GM18520 (cell line): ENCODE results near the gene FAM89B.
A peak's percentile ranks its signal among the peaks of the same experiment; 100 is the strongest.
"Not testable (repeated sequence)": the region's sequence is repeated elsewhere in the genome, so short reads cannot be mapped to it uniquely, and the experiment has no call there.

Source experiments
- ATAC-seq: cut with Tn5 transposase; IDR thresholded peaks from one replicate; pipeline ENCODE4 v1.9.1; 2021; ENCODE audit not compliant: unreplicated experiment

Gene FAM89B

DNA sequence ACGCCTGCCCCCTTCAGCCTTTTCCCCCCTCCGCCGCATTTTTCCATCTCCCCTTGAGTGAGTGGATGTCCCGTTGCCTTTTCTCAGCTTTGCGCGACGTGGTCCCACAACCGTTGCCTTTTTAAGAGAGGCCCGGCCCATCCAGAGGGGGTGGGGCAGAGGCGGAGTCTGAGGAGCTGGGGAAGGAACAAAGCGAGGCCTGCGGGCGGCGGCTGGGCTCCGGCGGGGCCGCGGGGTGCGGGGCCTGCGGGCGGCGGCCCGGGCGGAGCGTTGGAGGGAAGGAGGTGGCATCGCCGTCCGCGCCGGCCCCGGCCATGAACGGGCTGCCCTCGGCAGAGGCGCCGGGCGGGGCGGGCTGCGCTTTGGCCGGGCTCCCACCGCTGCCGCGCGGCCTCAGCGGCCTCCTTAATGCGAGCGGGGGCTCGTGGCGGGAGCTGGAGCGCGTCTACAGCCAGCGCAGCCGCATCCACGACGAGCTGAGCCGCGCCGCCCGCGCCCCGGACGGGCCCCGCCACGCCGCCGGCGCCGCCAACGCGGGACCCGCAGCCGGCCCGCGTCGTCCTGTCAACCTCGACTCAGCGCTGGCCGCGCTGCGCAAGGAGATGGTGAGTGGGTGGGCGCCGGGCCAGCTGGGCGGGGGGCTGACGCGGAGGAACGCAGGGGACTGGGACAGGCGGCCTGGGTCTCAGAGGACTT lies at the start of gene FAM89B:
Gene FAM89B (plus strand): TSS at position 183 of the 696 bp plus-strand sequence. CDS start 132 bp downstream, at position 315.
- ATAC-seq: no peak

DNA sequence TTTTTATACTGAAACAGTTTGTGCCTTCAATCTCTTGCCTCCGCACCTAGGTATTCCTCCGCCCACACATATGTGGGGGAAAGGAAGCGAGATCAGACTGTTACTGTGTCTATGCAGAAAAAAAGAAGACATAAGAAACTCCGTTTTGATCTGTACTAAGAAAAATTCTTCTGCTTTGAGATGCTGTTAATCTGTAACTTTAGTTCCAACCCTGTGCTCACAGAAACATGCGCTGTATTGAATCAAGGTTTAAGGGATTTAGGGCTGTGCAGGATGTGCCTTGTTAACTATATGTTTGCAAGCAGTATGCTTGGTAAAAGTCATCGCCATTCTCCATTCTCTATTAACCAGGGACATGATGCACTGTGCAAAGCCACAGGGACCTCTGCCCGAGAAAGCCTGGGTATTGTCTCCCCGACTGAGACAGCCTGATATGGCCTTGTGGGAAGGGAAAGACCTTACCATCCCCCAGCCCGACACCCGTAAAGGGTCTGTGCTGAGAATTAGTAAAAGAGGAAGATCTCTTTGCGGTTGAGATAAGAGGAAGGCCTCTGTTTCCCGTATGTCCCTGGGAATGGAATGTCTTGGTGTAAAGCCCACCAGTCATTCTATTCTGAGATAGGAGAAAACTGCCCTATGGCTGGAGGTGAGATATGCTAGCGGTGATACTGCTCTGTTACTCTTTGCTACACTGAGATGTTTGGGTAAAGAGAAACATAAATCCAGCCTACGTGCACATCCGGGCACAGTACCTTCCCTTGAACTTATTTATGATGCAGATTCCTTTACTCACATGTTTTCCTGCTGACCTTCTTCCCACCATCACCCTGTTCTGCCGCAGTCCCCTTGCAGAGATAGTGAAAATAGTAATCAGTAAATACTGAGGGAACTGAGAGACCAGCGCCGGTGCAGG lies 49.4 kb upstream of the FAM89B start:
- ATAC-seq: not testable (repeated sequence)

DNA sequence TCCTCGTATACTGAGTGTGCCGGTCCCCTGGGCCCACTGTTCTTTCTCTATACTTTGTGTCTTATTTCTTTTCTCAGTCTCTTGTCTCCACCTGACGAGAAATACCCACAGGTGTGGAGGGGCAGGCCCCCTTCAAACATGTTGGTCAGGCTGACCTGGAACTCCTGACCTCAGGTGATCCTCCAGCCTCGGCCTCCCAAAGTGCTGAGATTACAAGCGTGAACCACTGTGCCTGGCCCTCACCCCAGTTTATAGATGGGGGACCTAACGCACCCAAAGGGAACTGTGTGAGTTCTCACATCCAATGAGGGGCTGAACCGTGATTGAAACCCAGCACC lies 48.7 kb upstream of the FAM89B start:
- not testable (repeated sequence) for ATAC-seq

DNA sequence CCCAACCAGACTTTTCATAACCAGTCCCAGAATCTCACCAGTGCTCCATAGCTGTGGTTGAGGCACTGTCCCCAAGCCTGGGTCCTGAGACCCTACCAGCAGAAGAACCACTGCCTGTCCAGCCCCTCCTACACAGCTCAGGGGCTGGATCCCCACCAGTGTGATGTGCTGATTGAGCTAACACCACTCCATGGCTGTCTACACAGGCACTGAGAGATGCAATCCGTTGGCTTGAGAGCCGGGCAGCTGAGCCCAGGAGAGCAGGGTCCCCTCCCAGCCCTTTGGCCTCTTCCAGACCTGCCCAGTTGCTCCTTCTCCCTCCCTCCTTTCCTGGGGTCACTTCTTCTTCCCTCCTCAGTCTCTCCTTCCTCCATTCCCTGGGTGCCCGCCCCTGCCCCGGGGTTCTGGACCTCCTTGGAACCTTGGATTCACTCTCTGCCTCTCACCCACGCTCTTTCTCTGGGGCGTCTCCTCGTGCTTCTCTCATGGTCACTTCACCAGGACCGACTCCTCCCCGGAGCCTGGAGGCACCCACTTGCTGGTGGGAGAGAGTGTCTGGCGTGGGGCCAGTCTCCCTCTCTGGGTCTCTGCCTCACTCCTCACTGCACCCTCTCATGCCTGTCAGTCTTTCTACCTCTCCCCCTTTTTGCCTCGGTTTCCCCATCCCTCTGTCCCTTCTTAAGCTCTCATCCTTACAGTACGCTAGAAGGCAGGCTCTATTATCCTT lies 48.2 kb upstream of the FAM89B start:
- ATAC-seq: no peak

DNA sequence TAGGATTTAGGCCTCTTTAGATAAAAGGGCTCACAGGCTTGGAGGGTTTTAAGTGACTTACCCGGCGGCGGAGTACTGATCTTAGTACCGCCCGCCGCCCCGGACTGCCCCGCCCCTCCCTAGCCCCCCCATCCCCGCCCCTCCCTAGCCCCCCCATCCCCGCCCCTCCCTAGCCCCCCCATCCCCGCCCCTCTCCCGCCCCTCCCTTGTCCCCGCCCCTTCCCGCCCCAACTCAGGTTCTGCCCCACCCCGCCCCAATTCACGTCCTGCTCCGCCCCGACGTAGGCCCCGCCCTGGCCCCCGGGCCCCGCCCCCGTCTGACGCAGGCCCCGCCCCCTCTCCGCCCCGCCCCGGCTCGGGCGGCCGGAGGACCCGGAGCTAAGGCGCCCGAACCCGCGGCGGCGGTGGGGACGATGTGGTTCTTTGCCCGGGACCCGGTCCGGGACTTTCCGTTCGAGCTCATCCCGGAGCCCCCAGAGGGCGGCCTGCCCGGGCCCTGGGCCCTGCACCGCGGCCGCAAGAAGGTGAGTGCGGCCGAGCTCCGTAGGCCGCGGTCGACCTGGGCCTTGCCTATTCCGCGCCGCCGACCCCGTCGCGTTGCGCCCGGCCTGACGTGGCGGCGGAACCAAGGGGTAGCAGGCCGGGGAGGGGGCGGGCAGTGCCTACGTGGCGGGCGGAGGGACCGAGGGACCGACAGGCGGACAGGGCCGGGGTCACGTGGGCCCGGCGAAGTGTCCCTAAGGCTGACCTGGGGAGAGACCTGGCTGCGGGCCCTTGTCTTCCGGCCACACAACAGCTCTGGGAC lies 47.4 kb upstream of the FAM89B start, which contains the start of gene SCYL1:
Gene SCYL1 (plus strand): TSS at position 343 of the 805 bp plus-strand sequence. CDS start 71 bp downstream, at position 414.
- peak; percentile 41 for ATAC-seq

DNA sequence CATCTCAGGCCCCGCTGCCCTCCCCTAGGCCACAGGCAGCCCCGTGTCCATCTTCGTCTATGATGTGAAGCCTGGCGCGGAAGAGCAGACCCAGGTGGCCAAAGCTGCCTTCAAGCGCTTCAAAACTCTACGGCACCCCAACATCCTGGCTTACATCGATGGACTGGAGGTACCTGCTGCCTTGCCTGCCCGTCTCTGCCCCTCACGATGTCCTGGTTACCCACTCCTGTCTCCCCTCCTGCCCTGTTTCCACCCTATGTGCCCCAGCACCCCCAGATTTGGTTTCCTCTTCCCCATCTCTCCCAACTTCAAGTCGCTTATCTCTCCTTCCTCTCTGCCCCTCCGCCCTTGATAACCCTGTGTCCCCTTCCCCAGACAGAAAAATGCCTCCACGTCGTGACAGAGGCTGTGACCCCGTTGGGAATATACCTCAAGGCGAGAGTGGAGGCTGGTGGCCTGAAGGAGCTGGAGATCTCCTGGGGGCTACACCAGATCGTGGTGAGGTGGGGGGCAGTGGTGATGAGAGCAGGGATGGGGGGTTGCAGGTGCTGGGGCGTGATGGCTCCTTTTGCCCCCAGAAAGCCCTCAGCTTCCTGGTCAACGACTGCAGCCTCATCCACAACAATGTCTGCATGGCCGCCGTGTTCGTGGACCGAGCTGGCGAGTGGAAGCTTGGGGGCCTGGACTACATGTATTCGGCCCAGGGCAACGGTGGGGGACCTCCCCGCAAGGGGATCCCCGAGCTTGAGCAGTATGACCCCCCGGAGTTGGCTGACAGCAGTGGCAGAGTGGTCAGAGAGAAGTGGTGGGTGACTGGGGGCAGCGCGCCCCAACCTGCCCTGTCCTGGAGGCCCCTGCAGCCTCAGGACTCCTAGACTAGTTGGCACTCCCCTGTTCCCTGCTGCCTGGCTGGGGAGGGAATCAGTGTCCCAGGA lies 46.5 kb upstream of the FAM89B start:
- ATAC-seq: no peak

DNA sequence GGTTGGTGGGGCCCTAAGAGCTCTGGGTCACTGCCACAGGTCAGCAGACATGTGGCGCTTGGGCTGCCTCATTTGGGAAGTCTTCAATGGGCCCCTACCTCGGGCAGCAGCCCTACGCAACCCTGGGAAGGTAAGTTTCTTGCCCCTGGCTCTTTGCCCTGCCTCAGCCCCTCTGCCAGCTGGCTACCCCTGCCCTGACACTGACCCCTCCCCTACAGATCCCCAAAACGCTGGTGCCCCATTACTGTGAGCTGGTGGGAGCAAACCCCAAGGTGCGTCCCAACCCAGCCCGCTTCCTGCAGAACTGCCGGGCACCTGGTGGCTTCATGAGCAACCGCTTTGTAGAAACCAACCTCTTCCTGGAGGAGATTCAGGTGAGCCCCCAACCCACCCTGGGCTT lies 45.6 kb upstream of the FAM89B start:
- ATAC-seq: no peak

DNA sequence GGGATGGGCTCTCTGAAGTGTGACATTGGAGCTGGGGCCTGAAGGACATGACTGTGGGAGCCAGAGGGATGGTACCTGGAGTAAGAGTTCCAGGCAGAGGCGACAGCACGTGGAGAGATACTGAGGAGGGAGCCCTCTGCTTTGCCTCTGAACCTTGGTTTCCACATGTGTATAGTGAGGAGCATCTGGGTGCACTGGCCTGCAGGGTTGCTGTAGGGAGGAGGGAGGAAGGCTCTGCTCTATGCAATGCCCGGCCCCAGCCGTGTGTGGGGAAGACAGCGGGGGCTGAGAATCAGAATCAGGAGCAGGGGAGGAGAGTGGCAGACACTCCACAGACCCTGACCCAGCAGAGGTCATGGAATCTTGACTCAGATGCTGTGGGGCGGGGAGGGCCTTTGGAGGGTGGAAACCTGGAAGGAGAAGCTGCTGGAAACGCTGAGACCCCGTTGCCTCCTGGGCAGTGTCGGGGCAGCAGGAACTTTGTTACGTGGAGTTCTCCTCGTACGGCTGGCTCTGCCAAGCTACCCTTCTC lies 43.5 kb upstream of the FAM89B start:
- ATAC-seq: no peak

DNA sequence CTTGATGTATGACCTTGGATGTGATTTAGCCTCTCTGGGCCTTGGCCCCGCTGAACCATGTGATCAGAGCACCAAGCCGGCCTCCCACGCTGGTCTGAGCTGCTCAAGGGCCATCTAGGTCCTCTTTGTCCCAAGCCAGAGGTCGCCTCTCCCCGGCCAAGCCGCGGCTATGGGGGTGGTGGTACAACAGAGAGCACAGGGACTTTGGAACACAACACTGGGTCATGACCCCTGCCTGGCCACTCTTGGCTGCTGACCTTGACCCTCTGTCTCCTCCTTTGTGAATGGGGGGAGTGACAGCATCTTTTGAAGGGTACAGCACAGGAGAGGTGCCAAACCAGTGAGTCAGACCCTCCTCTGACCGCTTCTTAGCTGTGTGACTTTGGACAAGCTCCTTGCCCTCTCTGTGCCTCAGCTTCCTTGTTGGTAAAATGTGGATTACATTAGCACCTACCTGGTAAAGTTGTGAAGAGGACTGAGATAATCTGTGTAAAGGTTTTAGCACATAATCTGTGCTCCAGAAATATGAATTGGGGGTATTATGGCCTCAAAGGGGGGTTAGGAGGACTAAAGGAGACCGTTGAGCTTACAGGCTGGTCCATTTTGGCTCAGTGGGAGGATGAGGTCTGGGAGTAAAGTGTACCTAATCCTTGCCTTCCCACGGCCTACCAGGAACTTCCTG lies 42.7 kb upstream of the FAM89B start:
- ATAC-seq: no peak

DNA sequence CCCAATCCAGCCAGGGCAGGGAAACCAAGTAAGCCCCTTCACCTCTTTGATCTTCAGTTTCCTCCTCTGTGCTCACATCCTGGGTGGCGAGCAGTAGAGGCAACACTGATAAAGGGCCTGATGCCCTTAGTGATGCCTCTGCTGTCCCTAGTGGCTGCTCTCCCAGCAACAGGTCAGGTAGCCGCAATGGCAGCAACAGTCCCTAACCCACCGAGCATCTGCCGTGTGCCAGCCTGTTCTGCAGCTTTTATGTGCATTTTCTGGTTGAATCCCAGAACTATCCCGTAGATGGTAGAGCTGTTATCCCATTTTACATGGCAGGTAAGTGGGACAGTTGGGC lies 42.2 kb upstream of the FAM89B start:
- no peak for ATAC-seq

DNA sequence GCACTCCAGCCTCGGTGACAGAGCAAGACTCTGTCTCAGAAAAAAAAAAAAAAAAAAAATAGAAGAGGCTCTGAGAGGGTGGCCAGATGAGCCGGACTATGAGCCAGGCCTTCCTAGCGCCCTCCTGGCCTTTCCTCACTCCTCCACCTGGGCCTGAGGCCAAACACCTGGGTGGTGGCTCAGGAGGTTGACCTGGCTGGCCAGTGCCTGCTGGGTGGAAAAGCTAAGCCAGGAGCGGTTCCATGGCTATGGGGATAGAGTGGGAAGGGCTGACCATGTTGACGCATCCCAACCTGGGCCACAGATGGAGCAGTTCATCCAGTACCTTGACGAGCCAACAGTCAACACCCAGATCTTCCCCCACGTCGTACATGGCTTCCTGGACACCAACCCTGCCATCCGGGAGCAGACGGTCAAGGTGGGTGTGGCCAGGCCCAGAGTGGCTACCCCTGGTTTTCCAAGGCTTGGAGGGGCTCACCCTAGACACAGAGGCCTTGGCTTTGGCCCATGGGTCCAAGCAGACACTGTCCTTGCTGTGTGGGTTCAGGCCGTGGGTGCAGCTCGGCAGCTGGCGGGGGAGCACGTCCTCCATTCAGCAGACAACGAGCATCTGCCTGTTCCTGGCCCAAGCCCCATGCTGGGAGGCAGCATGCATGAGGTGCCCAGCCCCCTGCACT lies 39.8 kb upstream of the FAM89B start:
- ATAC-seq: no peak

DNA sequence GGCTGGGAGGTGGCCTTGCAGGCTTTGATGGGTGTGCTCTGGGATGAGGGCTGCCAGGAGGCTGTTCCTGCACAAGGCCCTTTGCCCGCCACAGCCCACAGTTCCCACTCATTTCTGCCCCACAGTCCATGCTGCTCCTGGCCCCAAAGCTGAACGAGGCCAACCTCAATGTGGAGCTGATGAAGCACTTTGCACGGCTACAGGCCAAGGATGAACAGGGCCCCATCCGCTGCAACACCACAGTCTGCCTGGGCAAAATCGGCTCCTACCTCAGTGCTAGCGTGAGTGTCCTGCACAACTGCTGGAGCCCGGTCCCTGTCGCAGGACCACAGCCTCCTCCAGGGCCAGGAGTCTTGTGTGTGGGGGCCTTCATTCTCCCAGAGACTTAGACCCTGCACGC lies 37.2 kb upstream of the FAM89B start:
- no peak for ATAC-seq

DNA sequence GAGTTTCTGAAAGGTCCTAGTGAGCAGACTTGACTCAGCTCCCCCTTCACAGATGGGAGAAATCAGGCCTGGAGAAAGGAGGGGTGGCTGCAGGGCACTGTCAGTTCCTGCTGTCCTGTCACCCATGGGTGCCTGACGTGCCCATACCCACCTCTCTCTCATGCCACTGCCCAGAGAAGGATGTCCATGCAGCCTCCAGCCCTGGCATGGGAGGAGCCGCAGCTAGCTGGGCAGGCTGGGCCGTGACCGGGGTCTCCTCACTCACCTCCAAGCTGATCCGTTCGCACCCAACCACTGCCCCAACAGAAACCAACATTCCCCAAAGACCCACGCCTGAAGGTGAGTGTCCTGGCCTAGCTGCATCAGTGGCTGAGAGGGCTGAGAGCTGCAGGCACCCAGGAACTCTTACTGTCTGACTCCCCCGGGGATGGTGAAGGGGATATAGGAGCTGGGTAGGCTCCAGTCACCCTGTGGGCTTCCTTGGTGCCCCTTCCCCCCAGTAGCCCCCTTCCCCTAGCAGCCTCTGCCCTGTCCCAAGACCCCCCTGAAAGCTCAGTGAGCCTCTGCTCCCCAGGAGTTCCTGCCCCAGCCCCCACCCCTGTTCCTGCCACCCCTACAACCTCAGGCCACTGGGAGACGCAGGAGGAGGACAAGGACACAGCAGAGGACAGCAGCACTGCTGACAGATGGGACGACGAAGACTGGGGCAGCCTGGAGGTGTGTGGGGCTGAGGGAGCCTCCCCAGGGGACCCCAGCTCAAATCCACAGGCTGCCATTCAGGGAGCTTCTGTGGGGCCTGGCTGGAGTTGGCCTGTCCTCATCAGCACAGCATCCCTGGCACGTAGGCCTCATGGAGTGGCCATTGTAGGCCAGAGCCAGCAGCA lies 35.7 kb upstream of the FAM89B start:
- no peak for ATAC-seq

DNA sequence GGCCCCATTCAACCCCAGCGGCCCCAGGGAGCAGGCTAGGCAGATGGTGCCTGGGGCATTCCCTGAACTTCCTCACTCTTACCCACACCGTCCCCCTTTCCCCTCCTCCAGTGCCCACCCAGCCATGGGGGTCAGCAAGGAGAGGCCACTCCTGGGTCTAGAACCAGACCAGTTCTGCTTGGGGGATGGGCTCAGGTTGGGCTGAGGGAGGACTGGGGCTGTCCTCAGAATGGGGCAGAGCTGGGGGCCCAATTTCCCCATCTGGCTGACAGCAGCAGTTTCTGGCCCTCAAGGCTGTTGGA lies 35.1 kb upstream of the FAM89B start:
- ATAC-seq: no peak

DNA sequence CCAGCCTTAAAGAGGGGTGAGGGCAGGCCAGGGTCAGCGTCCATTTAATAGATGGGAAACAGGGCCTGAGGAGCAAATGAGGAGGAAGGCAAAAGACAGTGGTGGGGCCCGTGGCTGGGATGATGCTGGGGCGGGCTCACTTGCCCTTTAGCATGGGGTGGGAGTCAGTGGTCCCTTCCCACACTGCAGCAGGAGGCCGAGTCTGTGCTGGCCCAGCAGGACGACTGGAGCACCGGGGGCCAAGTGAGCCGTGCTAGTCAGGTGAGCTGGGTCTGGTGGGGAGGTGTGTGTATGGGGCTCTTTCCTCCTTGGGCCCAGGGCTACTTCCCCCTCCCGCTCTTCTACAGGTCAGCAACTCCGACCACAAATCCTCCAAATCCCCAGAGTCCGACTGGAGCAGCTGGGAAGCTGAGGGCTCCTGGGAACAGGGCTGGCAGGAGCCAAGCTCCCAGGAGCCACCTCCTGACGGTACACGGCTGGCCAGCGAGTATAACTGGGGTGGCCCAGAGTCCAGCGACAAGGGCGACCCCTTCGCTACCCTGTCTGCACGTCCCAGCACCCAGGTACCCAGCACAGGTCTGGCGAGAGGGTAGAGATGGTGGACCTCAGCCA lies 34.6 kb upstream of the FAM89B start:
- no peak for ATAC-seq

DNA sequence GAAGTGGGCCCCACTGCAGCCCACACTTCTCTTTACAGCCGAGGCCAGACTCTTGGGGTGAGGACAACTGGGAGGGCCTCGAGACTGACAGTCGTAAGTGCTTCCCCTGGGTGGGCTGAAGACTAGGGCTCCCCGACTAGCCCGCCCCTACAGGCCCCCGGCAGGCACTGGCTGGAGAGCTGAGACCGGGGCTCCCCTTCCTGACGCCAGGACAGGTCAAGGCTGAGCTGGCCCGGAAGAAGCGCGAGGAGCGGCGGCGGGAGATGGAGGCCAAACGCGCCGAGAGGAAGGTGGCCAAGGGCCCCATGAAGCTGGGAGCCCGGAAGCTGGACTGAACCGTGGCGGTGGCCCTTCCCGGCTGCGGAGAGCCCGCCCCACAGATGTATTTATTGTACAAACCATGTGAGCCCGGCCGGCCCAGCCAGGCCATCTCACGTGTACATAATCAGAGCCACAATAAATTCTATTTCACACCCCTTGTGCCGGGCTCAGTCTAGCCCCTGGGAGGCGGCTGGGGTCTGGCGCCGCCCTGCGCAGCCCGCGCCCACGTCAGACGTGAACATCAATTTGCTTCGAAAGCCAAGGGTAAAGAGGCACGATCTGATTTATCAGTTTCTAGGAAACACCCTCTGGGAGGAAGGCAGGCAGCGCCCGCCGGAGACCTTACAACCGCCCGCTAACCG lies 34.0 kb upstream of the FAM89B start:
- ATAC-seq: no peak
